HepG2 (cell line): ENCODE results near the gene FURIN. TPM values are rescaled to one million over a fixed set of nuclear protein-coding genes. Genes with fewer than 3 reads are reported as not detected.

Experiments used
- ATF7-NPFF ChIP-seq: sonication (generic); formaldehyde crosslinking; IDR thresholded peaks from 2 replicates; pipeline ENCODE4 v1.8.1; 2023; ENCODE audit warnings: mild to moderate bottlenecking, low read depth, missing genetic modification reagents, moderate library complexity
- CCAR2 ChIP-seq: fragments of 200-400 bp; formaldehyde crosslinking; optimal IDR thresholded peaks from 2 replicates; pipeline ENCODE3; 2018; ENCODE audit warnings: low read depth, mild to moderate bottlenecking, low read length, moderate library complexity
- CREBL2 ChIP-seq: sonication (generic); formaldehyde crosslinking; IDR thresholded peaks from 2 replicates; pipeline ENCODE4 v1.8.1; 2023; ENCODE audit warnings: missing genetic modification reagents, mild to moderate bottlenecking, borderline replicate concordance
- GFI1 ChIP-seq: sonication (generic); formaldehyde crosslinking; IDR thresholded peaks from 2 replicates; pipeline ENCODE4 v1.5.0; 2020; ENCODE audit warnings: missing genetic modification reagents, mild to moderate bottlenecking, borderline replicate concordance
- KDM3A ChIP-seq: IDR thresholded peaks from 2 replicates; pipeline ENCODE4 v1.6.1; 2018; ENCODE audit warnings: low read depth, missing compliant biosample characterization
- NFATC3 ChIP-seq: sonication (generic); formaldehyde crosslinking; IDR thresholded peaks from 2 replicates; pipeline ENCODE4 v1.5.1; 2020; ENCODE audit warnings: mild to moderate bottlenecking, missing genetic modification reagents
- PBX3 ChIP-seq: sonication (generic); formaldehyde crosslinking; IDR thresholded peaks from 2 replicates; pipeline ENCODE4 v1.8.1; 2023; ENCODE audit warnings: missing genetic modification reagents, inconsistent platforms, borderline replicate concordance
- RAD51 ChIP-seq: fragments of 450-650 bp; IDR thresholded peaks from 2 replicates; pipeline ENCODE4 v1.6.1; 2016; ENCODE audit warnings: borderline replicate concordance
- SP2 ChIP-seq: sonication (generic); formaldehyde crosslinking; IDR thresholded peaks from 2 replicates; pipeline ENCODE4 v1.5.1; 2020; ENCODE audit warnings: mild to moderate bottlenecking, missing genetic modification reagents
- TFDP1 ChIP-seq: IDR thresholded peaks from 2 replicates; pipeline ENCODE4 v1.6.1; 2016; ENCODE audit warnings: missing compliant biosample characterization, missing genetic modification reagents, borderline replicate concordance
- ZBTB25 ChIP-seq: IDR thresholded peaks from 2 replicates; pipeline ENCODE4 v1.6.1; 2018; ENCODE audit warnings: missing genetic modification reagents
- ZHX1 ChIP-seq: sonication (generic); formaldehyde crosslinking; IDR thresholded peaks from 2 replicates; pipeline ENCODE4 v1.8.1; 2022; ENCODE audit warnings: low read depth, mild to moderate bottlenecking, missing genetic modification reagents
- ZMYM4 ChIP-seq: sonication (generic); formaldehyde crosslinking; IDR thresholded peaks from 2 replicates; pipeline ENCODE4 v1.8.1; 2023; ENCODE audit warnings: mild to moderate bottlenecking, missing genetic modification reagents
- ZNF251 ChIP-seq: sonication (generic); formaldehyde crosslinking; IDR thresholded peaks from 2 replicates; pipeline ENCODE4 v1.9.0; 2021; ENCODE audit warnings: mild to moderate bottlenecking, missing genetic modification reagents
- ZNF441 ChIP-seq: sonication (generic); formaldehyde crosslinking; IDR thresholded peaks from 2 replicates; pipeline ENCODE4 v1.7.0; 2021; ENCODE audit warnings: missing genetic modification reagents, borderline replicate concordance
- ZNF607 ChIP-seq: sonication (generic); formaldehyde crosslinking; IDR thresholded peaks from 2 replicates; pipeline ENCODE4 v1.5.1; 2020; ENCODE audit warnings: missing genetic modification reagents, mild to moderate bottlenecking, borderline replicate concordance
- ZNF770 ChIP-seq: sonication (generic); formaldehyde crosslinking; IDR thresholded peaks from 2 replicates; pipeline ENCODE4 v1.5.0; 2020; ENCODE audit warnings: mild to moderate bottlenecking, missing genetic modification reagents
- ZSCAN25 ChIP-seq: sonication (generic); formaldehyde crosslinking; IDR thresholded peaks from 2 replicates; pipeline ENCODE4 v1.8.0; 2022; ENCODE audit warnings: mild to moderate bottlenecking, missing genetic modification reagents
- polyA plus RNA-seq, 8 experiments: library from polyadenylated mRNA; depleted of rRNA in 3 of 8; stranded (reverse) in 7 of 8; unstranded in 1 of 8; fragments of >200 nt; fragmentation: Illumina TruSeq in 4 of 8; extraction: Trizol in 4 of 8; gene quantifications; 2 replicates each; pipeline versions ENCODE4 v1.2.1 to v1.2.3, GENCODE V29; 2011 to 2016; ENCODE audit warnings: low read depth in 4 of 8, missing spikeins in 1 of 8, mixed read lengths in 1 of 8; ENCODE audit not compliant: insufficient read depth in 1 of 8
- total RNA-seq, 5 experiments: library from RNA; depleted of rRNA; stranded (reverse); fragments of >200 nt; fragmentation: Illumina TruSeq; extraction: Trizol; gene quantifications; 2 replicates each; pipeline ENCODE4 v1.2.3, GENCODE V29; 2016; ENCODE audit warnings: low read depth in 1 of 5
- TF ChIP-seq, protein P1 (sequence below): fragments of 450-650 bp; IDR thresholded peaks from 2 replicates; pipeline ENCODE4 v1.6.1; 2016

FURIN gene
- total and polyA plus RNA-seq, 2 of the 13 experiments (the other 11 are each of a cell fraction or from before 2014, with no cell fraction given) = 15.2 to 17.4 TPM

- TF ChIP-seq ZNF251 (CRISPR knock-in tag) (no peak), ZNF770 (CRISPR knock-in tag) (no peak), TFDP1 (CRISPR knock-in tag) (0 out of 2 replicates have a peak, but pooled peaks have one; percentile 17), ZSCAN25 (CRISPR knock-in tag) (no peak), ZNF441 (CRISPR knock-in tag) (no peak), ZBTB25 (no peak), CCAR2 (no peak), ZHX1 (CRISPR knock-in tag) (no peak), CREBL2 (no peak), KDM3A (CRISPR knock-in tag) (no peak), ZNF607 (no peak), SP2 (CRISPR knock-in tag) (no peak), ATF7-NPFF (CRISPR knock-in tag) (no peak), PBX3 (CRISPR knock-in tag) (no peak), GFI1 (no peak), NFATC3 (no peak), ZMYM4 (CRISPR knock-in tag) (no peak), RAD51 (no peak)
- TF ChIP-seq, protein P1, sequence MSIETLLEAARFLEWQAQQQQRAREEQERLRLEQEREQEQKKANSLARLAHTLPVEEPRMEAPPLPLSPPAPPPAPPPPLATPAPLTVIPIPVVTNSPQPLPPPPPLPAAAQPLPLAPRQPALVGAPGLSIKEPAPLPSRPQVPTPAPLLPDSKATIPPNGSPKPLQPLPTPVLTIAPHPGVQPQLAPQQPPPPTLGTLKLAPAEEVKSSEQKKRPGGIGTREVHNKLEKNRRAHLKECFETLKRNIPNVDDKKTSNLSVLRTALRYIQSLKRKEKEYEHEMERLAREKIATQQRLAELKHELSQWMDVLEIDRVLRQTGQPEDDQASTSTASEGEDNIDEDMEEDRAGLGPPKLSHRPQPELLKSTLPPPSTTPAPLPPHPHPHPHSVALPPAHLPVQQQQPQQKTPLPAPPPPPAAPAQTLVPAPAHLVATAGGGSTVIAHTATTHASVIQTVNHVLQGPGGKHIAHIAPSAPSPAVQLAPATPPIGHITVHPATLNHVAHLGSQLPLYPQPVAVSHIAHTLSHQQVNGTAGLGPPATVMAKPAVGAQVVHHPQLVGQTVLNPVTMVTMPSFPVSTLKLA = no peak
These were observed 15.8 kb downstream of the FURIN start, which contains the start of gene FES (continued) for GRCh38 chr15:90883976-90884718.
